Measurements from ENCODE around the gene ASPDH.

The ASPDH gene

DNA sequence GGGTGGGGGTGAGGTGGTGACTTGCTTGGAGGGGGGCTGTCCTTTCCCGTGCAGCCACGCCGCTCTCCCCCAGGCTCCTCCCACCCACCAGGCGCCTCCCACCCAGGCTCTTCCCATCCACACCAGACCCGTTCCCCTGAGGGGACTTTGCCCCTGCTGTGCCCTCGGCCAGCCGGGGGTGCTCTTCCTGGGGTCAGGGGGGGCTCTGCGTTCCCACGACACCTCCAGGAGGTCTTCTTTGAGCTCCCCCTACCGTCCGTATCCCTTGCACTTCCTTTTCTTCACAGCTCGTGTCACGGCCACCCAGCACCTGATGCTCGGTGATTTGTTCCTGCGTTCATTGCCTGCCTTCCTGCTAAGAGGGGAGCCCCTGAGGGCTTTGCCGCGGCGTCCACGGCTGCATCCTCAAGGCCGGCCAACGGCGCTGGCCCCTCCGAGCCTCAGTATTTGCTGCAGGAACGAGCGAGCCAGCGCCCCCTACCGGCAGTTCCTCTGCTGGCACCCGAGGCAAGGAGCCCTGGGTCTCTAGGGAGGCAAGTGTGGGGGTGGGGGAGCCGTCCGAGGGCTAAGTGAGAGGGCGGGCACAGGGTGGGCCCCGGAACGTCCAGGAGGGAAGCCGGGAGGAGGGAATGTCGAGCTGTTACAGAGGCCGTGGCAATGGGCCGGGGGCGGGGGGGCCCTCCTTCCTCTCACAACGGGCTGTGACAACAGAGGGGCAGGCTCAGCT is 42.7 kb upstream of the ASPDH start:
- DNase-seq (ENCODE audit: low read depth) = no peak
- TF ChIP-seq, protein P1, sequence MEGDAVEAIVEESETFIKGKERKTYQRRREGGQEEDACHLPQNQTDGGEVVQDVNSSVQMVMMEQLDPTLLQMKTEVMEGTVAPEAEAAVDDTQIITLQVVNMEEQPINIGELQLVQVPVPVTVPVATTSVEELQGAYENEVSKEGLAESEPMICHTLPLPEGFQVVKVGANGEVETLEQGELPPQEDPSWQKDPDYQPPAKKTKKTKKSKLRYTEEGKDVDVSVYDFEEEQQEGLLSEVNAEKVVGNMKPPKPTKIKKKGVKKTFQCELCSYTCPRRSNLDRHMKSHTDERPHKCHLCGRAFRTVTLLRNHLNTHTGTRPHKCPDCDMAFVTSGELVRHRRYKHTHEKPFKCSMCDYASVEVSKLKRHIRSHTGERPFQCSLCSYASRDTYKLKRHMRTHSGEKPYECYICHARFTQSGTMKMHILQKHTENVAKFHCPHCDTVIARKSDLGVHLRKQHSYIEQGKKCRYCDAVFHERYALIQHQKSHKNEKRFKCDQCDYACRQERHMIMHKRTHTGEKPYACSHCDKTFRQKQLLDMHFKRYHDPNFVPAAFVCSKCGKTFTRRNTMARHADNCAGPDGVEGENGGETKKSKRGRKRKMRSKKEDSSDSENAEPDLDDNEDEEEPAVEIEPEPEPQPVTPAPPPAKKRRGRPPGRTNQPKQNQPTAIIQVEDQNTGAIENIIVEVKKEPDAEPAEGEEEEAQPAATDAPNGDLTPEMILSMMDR (IDR thresholded peaks at IDR 0.05; ENCODE audit: low read depth, low read length, missing control alignments) = peak; percentile 79
- peak overlapping the region; percentile 31 for H3K4me3 ChIP-seq (ENCODE audit: low read depth, low read length)

DNA sequence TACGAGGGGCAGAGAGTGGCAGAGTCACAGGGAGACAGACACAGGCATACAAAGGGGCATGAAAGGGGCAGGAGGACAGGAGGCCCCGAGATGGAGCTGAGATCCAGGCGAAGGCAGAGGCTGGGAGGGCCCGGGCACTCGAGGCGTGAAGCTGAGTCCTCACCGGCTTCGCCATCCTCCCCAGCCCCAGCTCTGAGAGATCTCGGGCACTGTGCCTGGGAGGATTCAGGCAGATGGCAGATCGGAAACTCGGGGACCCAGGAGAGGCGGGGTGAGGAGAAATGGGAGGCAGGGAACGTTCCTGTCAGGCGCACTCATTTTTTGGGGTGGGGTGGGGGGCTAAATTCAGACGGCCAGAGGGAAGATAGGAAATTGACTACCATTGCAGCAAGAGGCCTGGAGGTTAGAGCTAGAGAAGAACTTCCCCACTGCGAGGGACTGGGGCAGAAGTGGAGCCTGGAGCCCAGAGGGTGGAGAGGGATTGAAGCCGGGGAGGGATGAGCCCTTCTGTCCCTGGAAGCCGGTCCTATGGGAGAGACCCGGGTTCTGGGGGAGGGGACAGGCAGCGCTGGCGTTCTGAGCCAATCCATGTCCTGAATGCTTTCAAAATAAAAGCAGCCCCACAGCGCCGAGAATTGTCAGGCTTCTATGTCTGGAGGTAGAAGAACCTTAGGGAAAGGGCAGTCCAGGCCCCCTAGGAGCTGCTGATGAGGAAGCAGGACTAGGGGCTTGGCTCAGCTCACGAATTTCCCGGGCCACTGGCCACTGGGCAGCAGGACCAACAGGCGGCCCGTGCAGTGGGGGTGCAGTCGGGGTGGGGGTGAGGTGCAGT is 42.0 kb upstream of the ASPDH start:
- no peak for DNase-seq (ENCODE audit: low read depth)
- TF ChIP-seq, protein P1 (IDR thresholded peaks at IDR 0.05; ENCODE audit: low read depth, low read length, missing control alignments) = no peak
- no peak overlapping the region for H3K4me3 ChIP-seq (ENCODE audit: low read depth, low read length)

DNA sequence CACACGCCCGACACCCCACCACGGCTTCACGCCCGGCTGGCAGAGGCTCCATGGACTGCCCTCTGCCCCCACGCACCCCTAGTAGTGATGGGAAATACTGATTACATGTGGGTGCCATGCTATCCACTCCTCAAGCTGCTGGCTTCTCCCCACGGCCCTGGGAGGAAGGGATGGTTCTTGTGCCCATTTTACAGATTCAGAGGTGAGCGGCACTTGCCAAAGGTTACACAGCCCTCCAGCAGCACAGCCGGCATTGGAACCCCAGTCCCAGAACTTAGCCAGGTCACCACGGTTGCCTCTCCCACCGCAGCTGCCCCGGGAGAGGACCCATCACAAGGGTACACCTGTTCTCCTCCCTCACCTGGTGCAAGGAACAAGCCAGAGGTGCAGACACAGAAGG is 41.3 kb upstream of the ASPDH start:
- H3K4me3 ChIP-seq (ENCODE audit: low read depth, low read length) = no peak overlapping the region
- DNase-seq (ENCODE audit: low read depth) = no peak
- TF ChIP-seq, protein P1 (IDR thresholded peaks at IDR 0.05; ENCODE audit: low read depth, low read length, missing control alignments) = no peak

DNA sequence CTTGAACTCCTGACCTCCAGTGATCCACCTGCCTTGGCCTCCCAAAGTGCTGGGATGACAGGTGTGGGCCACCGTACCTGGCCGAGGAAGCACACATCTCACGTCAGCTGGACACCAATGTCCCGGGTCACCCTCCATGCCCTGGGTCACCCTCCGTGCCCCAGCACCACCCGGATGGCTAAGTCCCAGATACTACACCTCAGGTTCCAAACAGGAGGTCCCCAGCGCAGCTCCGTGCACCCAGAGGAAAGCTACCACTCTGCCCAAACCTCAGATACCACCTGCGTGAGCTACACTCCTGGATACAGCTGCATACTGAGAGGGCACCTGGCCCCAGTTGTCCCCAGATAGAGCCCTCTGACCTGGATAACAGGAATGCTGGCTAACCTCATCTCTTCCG is 40.5 kb upstream of the ASPDH start:
- no peak overlapping the region for H3K4me3 ChIP-seq (ENCODE audit: low read depth, low read length)
- TF ChIP-seq, protein P1 (IDR thresholded peaks at IDR 0.05; ENCODE audit: low read depth, low read length, missing control alignments) = no peak
- DNase-seq (ENCODE audit: low read depth) = no peak

DNA sequence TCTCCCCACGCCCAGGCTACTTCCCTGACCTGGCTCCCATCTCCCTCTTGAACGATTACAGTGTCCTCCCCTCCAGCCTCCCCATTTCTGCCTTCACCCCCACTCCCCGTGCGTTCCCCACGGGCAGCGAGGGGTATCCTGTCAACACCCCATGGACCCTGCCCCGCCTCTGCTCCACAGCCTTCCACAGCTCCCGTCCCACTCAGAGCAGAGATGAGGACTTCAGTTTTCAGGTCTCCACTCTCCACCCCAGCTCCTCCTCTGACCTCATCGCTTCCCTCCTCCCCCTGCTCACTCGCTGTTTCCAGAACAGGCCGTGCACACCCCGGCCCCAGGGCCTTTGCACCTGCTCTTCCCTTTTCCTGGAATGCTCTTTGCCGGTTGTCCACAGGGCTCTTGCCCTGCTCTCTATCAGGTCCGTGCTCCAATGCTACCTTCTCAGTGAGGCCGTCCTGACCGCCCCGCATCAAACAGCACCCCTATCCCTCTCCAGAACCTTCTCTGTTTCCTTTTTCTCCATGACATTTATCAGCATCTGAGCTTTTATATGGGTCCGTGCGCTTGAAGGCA is 39.5 kb upstream of the ASPDH start:
- TF ChIP-seq, protein P1 (IDR thresholded peaks at IDR 0.05; ENCODE audit: low read depth, low read length, missing control alignments) = no peak
- no peak overlapping the region for H3K4me3 ChIP-seq (ENCODE audit: low read depth, low read length)
- no peak for DNase-seq (ENCODE audit: low read depth)

DNA sequence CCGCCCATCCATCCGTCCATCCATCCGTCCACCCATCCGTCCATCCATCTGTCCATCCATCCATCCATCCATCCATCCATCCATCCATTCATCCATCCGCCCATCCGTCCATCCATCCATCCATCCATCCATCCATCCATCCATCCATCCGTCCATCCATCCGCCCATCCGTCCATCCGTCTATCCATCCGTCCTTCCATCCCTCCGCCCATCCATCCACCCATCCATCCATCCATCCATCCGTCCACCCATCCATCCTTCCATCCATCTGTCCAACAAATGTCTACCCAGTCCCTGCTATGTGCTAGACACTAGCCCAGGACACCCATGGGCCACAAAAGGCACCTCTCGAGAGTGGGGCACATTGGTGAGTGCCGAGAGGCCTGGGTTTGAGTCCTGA is 38.8 kb upstream of the ASPDH start:
- no peak for DNase-seq (ENCODE audit: low read depth)
- H3K4me3 ChIP-seq (ENCODE audit: low read depth, low read length) = no peak overlapping the region
- TF ChIP-seq, protein P1 (IDR thresholded peaks at IDR 0.05; ENCODE audit: low read depth, low read length, missing control alignments) = no peak
